ENCODE measurements around the gene CARD19. TPM values are rescaled to one million over a fixed set of nuclear protein-coding genes. Genes with fewer than 3 reads are reported as not detected.

Gene CARD19
- total RNA-seq, 1 donor from 2014 or later = 24.5 TPM

DNA sequence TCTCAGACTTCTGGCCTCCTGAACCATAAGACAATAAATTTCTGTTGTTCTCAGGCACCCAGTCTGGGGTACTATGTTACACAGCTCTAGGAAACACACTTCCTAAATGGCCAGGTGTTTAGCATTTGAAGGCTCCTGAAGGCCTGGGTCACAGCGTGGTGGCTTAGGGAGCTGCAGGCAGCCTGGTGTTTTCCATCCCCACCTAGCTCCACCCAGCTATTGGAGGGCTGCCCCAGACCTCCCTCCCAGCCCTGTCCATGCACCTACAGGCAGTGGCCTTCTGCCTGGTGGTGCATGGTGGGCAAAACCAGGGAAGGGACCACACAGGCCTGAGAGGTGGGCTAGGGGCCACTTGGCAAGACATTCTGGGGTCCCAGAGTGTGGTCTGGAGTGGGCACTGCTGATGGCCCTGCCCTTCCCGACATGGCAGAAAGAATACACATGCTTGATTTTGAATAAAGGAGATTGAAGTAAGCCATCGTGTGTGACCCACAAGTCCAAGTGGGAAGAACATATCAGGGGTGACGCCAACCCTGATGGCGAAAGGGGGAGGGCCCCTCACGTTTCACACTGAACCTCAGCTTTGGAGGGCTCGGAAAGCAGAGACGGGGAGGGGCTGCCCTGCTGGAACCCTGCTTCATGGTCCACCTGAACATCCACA, 38.8 kb upstream of the CARD19 start:
- H3K27me3 ChIP-seq (ENCODE audit: control insufficient read depth in 3 of 3, insufficient read depth in 3 of 3, low read length in 3 of 3) = peaks cover 4 to 23% (median 19%) of the 10 kb centered on the region in 3 donors

DNA sequence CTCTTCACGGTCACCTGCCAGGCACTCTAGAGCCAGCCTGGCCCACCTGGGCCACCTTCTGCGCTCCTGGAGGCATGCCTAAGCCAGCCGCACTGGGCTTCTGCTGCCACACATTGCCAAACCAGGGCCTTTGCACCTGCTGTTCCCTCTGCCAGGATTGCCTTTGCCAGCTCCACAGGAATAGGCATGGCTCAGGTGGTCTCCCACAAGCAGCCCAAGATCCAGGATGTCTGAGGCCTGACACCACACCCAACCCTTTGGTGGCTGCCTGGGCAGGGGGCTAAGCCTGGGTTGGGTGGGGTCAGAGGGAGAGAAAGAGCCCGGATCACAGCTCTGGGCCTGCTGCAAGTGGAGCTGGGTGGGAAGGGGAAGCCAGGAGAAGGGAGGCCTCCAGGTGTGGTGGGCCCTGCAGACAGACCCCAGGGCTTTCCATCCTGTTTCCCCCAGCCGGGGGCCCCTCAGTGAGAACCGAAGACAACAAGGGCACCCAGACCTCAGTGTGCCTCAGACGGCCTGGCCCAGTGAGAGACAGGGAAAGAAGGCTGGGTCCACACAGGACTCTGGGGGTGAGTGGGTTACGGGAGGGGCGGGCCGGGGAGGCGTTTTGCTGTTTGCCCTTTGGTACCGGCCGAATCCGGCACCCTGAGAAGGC, 38.2 kb upstream of the CARD19 start:
- peaks cover 4 to 28% (median 19%) of the 10 kb centered on the region in 3 donors for H3K27me3 ChIP-seq (ENCODE audit: control insufficient read depth in 3 of 3, insufficient read depth in 3 of 3, low read length in 3 of 3)
- no peak overlapping the region for H3K4me3 ChIP-seq (ENCODE audit: low read length in 3 of 3)
- H3K36me3 ChIP-seq (ENCODE audit: control insufficient read depth in 3 of 3, insufficient read depth in 3 of 3, low read length in 3 of 3) = no peaks in the 10 kb centered on the region
- H3K27ac ChIP-seq (ENCODE audit: low read depth, low read length) = no peak overlapping the region
- H3K4me1 ChIP-seq (ENCODE audit: control insufficient read depth in 3 of 3, insufficient read depth in 3 of 3, low read length in 3 of 3) = peaks cover 6 to 10% (median 7%) of the 10 kb centered on the region in 3 donors
- H3K9me3 ChIP-seq (ENCODE audit: control insufficient read depth in 3 of 3, low read length in 3 of 3) = no peaks in the 10 kb centered on the region
- no peak overlapping the region for H3K9ac ChIP-seq (ENCODE audit: low read depth in 1 of 3, low read length in 3 of 3)

More for the DNA sequence above, 38.8 kb upstream of the CARD19 start:
- H3K4me1 ChIP-seq (ENCODE audit: control insufficient read depth in 3 of 3, insufficient read depth in 3 of 3, low read length in 3 of 3) = peaks cover 7 to 12% (median 8%) of the 10 kb centered on the region in 3 donors
- H3K9me3 ChIP-seq (ENCODE audit: control insufficient read depth in 3 of 3, low read length in 3 of 3) = no peaks in the 10 kb centered on the region
- H3K27ac ChIP-seq (ENCODE audit: low read depth, low read length) = no peak overlapping the region
- H3K4me3 ChIP-seq (ENCODE audit: low read length in 3 of 3) = no peak overlapping the region
- H3K9ac ChIP-seq (ENCODE audit: low read depth in 1 of 3, low read length in 3 of 3) = no peak overlapping the region
- H3K36me3 ChIP-seq (ENCODE audit: control insufficient read depth in 3 of 3, insufficient read depth in 3 of 3, low read length in 3 of 3) = no peaks in the 10 kb centered on the region

DNA sequence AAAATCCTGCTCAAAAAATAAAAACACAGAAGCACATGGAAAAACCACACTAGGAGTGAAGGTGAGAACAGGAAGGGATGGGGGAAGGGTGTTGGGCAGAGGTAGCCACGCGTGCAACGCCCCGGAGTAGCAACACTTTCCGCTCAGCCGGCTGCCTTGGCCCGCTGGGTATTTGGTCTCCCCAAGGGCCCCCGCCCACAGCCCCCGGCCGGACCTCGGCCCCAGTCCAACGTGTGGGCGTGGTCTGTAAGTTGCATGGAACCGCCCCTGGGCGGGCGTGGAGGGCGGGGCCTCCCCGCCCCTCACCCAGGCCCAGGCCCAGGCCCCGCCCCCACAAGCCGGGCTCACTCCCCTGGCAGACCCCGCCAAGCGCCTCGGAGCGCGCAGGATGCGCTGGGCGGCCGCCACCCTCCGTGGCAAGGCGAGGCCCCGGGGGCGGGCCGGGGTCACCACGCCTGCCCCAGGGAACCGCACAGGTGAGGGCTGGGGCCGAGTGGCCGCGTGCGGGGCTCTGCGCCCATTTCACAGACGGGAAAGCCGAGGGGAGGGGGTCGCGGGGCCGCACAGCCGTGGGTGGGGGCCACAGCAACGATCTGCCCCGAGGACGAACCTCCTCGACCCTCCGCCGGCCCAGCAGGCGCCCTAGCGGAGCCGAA, 37.5 kb upstream of the CARD19 start, which contains the start of gene SUSD3:
SUSD3 (plus strand) TSS at position 347 of the 656 bp plus-strand sequence; CDS start at position 389, 42 bp downstream.
- Histone ChIP-seq H3K9me3 (ENCODE audit: control insufficient read depth in 3 of 3, low read length in 3 of 3) (no peaks in the 10 kb centered on the region), H3K4me3 (ENCODE audit: low read length in 3 of 3) (peak within 1 kb of the TSS; percentile 35 to 43 (median 38)), H3K27me3 (ENCODE audit: control insufficient read depth in 3 of 3, insufficient read depth in 3 of 3, low read length in 3 of 3) (peaks cover 4 to 31% (median 19%) of the 10 kb centered on the region in 3 donors), H3K36me3 (ENCODE audit: control insufficient read depth in 3 of 3, insufficient read depth in 3 of 3, low read length in 3 of 3) (no peaks in the 10 kb centered on the region), H3K27ac (ENCODE audit: low read depth, low read length) (no peak within 1 kb of the TSS), H3K9ac (ENCODE audit: low read depth in 1 of 3, low read length in 3 of 3) (no peak within 1 kb of the TSS), H3K4me1 (ENCODE audit: control insufficient read depth in 3 of 3, insufficient read depth in 3 of 3, low read length in 3 of 3) (peaks cover 3 to 10% (median 7%) of the 10 kb centered on the region in 3 donors)

GRCh38 chr9:93059011-93059714, 36.9 kb upstream of the CARD19 start:
- Histone ChIP-seq H3K4me1 (ENCODE audit: control insufficient read depth in 3 of 3, insufficient read depth in 3 of 3, low read length in 3 of 3) (peaks cover 3 to 10% (median 7%) of the 10 kb centered on the region in 3 donors), H3K36me3 (ENCODE audit: control insufficient read depth in 3 of 3, insufficient read depth in 3 of 3, low read length in 3 of 3) (no peaks in the 10 kb centered on the region), H3K9me3 (ENCODE audit: control insufficient read depth in 3 of 3, low read length in 3 of 3) (no peaks in the 10 kb centered on the region), H3K27ac (ENCODE audit: low read depth, low read length) (no peak overlapping the region), H3K27me3 (ENCODE audit: control insufficient read depth in 3 of 3, insufficient read depth in 3 of 3, low read length in 3 of 3) (peaks cover 4 to 31% (median 19%) of the 10 kb centered on the region in 3 donors), H3K4me3 (ENCODE audit: low read length in 3 of 3) (peak overlapping the region; percentile 35 to 43 (median 38)), H3K9ac (ENCODE audit: low read depth in 1 of 3, low read length in 3 of 3) (no peak overlapping the region)

DNA sequence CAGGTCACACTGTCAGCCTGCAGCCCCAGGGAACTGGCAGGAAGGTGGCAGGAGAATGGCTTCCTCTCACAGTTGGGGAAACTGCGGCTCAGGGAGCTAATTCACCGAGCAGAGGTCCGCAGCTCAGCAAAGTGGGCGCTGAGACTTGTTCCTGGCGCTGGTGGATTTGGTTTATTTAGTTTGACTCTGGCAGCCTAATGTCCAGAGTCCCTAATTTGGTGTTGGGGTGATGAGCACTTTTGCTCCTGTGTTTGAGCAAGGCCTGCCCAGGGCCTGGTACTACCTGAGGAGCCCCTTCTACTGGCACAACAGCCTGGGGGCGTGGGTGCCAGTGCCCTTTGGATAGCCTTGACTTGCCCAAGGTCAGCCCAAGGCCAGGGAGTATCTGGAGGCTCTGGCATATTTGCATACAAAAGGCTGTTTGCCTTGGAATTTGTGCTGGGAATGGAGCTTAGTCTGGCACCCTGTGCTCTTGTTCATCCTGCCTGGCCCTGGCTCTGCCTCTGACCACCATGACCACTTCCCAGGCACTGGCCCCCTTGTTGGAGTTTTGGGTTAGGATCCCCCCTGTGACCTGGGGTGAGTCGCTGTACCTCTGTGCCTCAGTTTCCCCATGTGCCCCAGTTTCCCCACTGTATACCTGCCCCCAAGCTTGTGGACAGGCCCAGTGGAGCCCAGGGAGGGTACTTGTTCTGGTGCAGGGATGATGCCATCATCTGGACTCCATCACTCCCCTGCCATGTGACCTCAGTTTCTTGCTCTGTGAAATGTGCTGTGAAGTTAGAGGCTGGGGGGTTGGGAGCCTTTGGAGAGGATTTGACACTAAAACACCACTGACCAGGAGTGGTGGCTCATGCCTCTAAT, 36.1 kb upstream of the CARD19 start:
- Histone ChIP-seq H3K4me1 (ENCODE audit: control insufficient read depth in 3 of 3, insufficient read depth in 3 of 3, low read length in 3 of 3) (peaks cover 3 to 17% (median 7%) of the 10 kb centered on the region in 3 donors), H3K27me3 (ENCODE audit: control insufficient read depth in 3 of 3, insufficient read depth in 3 of 3, low read length in 3 of 3) (peaks cover 4 to 31% (median 19%) of the 10 kb centered on the region in 3 donors), H3K36me3 (ENCODE audit: control insufficient read depth in 3 of 3, insufficient read depth in 3 of 3, low read length in 3 of 3) (no peaks in the 10 kb centered on the region), H3K9me3 (ENCODE audit: control insufficient read depth in 3 of 3, low read length in 3 of 3) (no peaks in the 10 kb centered on the region), H3K27ac (ENCODE audit: low read depth, low read length) (no peak overlapping the region), H3K4me3 (ENCODE audit: low read length in 3 of 3) (peak overlapping the region in 1 of 3 donors; percentile 20), H3K9ac (ENCODE audit: low read depth in 1 of 3, low read length in 3 of 3) (no peak overlapping the region)

DNA sequence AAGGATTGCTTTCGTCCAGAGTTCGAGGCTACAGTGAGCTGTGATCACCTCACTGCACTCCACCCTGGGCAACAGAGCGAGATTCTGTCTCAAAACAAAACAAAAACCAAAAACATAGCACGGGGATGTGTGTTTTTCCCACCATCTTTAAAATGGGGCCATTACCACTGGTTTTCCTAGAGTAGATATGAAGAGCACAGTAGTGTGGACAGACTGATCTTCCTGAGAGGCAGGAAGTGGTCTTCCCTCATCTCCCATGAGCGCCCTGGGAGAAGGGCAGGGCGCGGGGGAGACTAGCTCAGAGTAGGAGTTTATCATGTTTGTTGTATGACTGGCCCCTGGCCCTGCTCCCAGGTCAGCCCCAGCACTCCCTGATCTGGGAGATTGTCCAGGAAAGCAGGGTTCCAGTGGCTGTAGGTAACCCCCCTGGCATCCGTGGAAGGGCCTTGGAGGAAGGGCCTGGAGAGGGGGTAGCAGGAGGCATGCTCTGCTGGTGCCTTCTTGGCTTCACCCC, 35.2 kb upstream of the CARD19 start:
- peaks cover 4 to 31% (median 19%) of the 10 kb centered on the region in 3 donors for H3K27me3 ChIP-seq (ENCODE audit: control insufficient read depth in 3 of 3, insufficient read depth in 3 of 3, low read length in 3 of 3)
- no peaks in the 10 kb centered on the region for H3K36me3 ChIP-seq (ENCODE audit: control insufficient read depth in 3 of 3, insufficient read depth in 3 of 3, low read length in 3 of 3)
- H3K4me3 ChIP-seq (ENCODE audit: low read length in 3 of 3) = no peak overlapping the region
- no peak overlapping the region for H3K27ac ChIP-seq (ENCODE audit: low read depth, low read length)
- no peaks in the 10 kb centered on the region for H3K9me3 ChIP-seq (ENCODE audit: control insufficient read depth in 3 of 3, low read length in 3 of 3)
- H3K9ac ChIP-seq (ENCODE audit: low read depth in 1 of 3, low read length in 3 of 3) = no peak overlapping the region
- peaks cover 3 to 22% (median 9%) of the 10 kb centered on the region in 3 donors for H3K4me1 ChIP-seq (ENCODE audit: control insufficient read depth in 3 of 3, insufficient read depth in 3 of 3, low read length in 3 of 3)

DNA sequence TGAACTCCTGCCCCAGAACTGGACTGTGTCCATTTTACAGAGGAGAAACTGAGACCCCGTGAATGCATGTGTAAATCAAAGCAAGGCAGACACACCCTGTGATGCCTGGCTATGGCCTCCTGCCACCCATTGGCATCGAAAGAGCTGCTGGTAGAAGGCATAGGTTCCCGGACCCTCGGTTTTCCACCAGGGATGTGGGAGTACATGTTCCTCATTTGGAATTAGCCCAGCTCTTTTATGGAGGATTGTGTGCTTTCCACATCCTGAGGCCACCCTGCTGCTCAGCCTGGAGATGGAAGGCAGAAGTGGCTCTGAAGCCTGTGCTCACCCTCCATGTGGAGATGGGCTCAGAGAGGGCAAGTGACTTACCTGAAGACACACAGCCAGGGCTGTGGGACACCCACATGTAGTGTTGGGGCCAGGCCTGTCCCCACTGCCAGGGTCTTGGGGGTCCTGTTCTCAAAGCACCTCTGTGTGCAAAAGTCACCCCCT, 34.7 kb upstream of the CARD19 start:
- Histone ChIP-seq H3K27me3 (ENCODE audit: control insufficient read depth in 3 of 3, insufficient read depth in 3 of 3, low read length in 3 of 3) (peaks cover 4 to 31% (median 19%) of the 10 kb centered on the region in 3 donors), H3K4me1 (ENCODE audit: control insufficient read depth in 3 of 3, insufficient read depth in 3 of 3, low read length in 3 of 3) (peaks cover 3 to 23% (median 9%) of the 10 kb centered on the region in 3 donors), H3K36me3 (ENCODE audit: control insufficient read depth in 3 of 3, insufficient read depth in 3 of 3, low read length in 3 of 3) (no peaks in the 10 kb centered on the region), H3K4me3 (ENCODE audit: low read length in 3 of 3) (no peak overlapping the region), H3K9ac (ENCODE audit: low read depth in 1 of 3, low read length in 3 of 3) (no peak overlapping the region), H3K9me3 (ENCODE audit: control insufficient read depth in 3 of 3, low read length in 3 of 3) (no peaks in the 10 kb centered on the region), H3K27ac (ENCODE audit: low read depth, low read length) (no peak overlapping the region)

- Histone ChIP-seq H3K9me3 (ENCODE audit: control insufficient read depth in 3 of 3, low read length in 3 of 3) (no peaks in the 10 kb centered on the region), H3K27me3 (ENCODE audit: control insufficient read depth in 3 of 3, insufficient read depth in 3 of 3, low read length in 3 of 3) (peaks cover 4 to 31% (median 19%) of the 10 kb centered on the region in 3 donors), H3K36me3 (ENCODE audit: control insufficient read depth in 3 of 3, insufficient read depth in 3 of 3, low read length in 3 of 3) (no peaks in the 10 kb centered on the region), H3K4me1 (ENCODE audit: control insufficient read depth in 3 of 3, insufficient read depth in 3 of 3, low read length in 3 of 3) (peaks cover 3 to 23% (median 9%) of the 10 kb centered on the region in 3 donors), H3K9ac (ENCODE audit: low read depth in 1 of 3, low read length in 3 of 3) (no peak overlapping the region), H3K4me3 (ENCODE audit: low read length in 3 of 3) (no peak overlapping the region), H3K27ac (ENCODE audit: low read depth, low read length) (no peak overlapping the region)
Measured at GRCh38 chr9:93061791-93062763, 33.9 kb upstream of the CARD19 start.
